MCF 10A (cell line): Measurements from ENCODE around the gene RNASE7. TPM values are rescaled to one million over a fixed set of nuclear protein-coding genes. Genes with fewer than 3 reads are reported as not detected.
A peak's percentile ranks its signal among the peaks of the same experiment; 100 is the strongest.

Source experiments
- BruUV-seq: library from RNA; stranded (reverse); fragments of 400-500 nt; replicated peaks from 2 replicates; lab custom pipeline; 2021; lab: Mats Ljungman, UMichigan
- CTCF ChIA-PET: fragments of 300-600 bp; sonication (Branson Sonifier 250); formaldehyde crosslinking; extraction: SDS; loops from one replicate; lab custom pipeline; 2021; ENCODE audit warnings: antibody characterized with exemption, inconsistent platforms; lab: Yijun Ruan, JAX
- POLR2A ChIA-PET: fragments of 300-600, 350-650 bp; sonication (Branson Sonifier 250); formaldehyde crosslinking; extraction: SDS; loops from one replicate; lab custom pipeline; 2020; ENCODE audit warnings: antibody characterized with exemption, inconsistent platforms; lab: Yijun Ruan, JAX
- DNase-seq: peaks from one replicate; pipeline ENCODE4 v3.0.0-alpha.2; 2018; ENCODE audit not compliant: unreplicated experiment
- H3K27ac Mint-ChIP-seq: one replicate; pipeline ENCODE4 v1.8.0; 2022; ENCODE audit warnings: mild to moderate bottlenecking, low read depth, mixed read lengths; ENCODE audit not compliant: unreplicated experiment
- H3K27me3 Mint-ChIP-seq: one replicate; pipeline ENCODE4 v1.8.0; 2022; ENCODE audit warnings: mixed read lengths; ENCODE audit not compliant: insufficient read depth, unreplicated experiment
- H3K36me3 Mint-ChIP-seq: one replicate; pipeline ENCODE4 v1.8.0; 2022; ENCODE audit warnings: mild to moderate bottlenecking, moderate library complexity, mixed read lengths; ENCODE audit not compliant: insufficient read depth, unreplicated experiment
- H3K4me1 Mint-ChIP-seq: one replicate; pipeline ENCODE4 v1.8.0; 2022; ENCODE audit warnings: mixed read lengths; ENCODE audit not compliant: insufficient read depth, unreplicated experiment
- H3K4me3 Mint-ChIP-seq: one replicate; pipeline ENCODE4 v1.8.0; 2022; ENCODE audit warnings: mild to moderate bottlenecking, moderate library complexity, mixed read lengths; ENCODE audit not compliant: unreplicated experiment
- H3K9me3 Mint-ChIP-seq: one replicate; pipeline ENCODE4 v1.8.0; 2022; ENCODE audit warnings: mixed read lengths; ENCODE audit not compliant: unreplicated experiment
- intact Hi-C: fragments of 100-400 bp; cut with micrococcal nuclease; formaldehyde crosslinking; loops from 2 replicates; pipeline ENCODE4 v1.14.1; 2022
- total RNA-seq: library from RNA; stranded (reverse); gene quantifications from 2 replicates; pipeline ENCODE4 v1.2.3, GENCODE V29; 2022
- TF ChIP-seq, protein P1 (sequence below): fragments of 200-600 bp; IDR thresholded peaks from one replicate; pipeline ENCODE4 v1.8.0; 2022; ENCODE audit warnings: antibody characterized with exemption, mild to moderate bottlenecking; ENCODE audit not compliant: unreplicated experiment

RNASE7 gene
- total RNA-seq, 1 experiment from 2014 or later, result 10.9 TPM

DNA sequence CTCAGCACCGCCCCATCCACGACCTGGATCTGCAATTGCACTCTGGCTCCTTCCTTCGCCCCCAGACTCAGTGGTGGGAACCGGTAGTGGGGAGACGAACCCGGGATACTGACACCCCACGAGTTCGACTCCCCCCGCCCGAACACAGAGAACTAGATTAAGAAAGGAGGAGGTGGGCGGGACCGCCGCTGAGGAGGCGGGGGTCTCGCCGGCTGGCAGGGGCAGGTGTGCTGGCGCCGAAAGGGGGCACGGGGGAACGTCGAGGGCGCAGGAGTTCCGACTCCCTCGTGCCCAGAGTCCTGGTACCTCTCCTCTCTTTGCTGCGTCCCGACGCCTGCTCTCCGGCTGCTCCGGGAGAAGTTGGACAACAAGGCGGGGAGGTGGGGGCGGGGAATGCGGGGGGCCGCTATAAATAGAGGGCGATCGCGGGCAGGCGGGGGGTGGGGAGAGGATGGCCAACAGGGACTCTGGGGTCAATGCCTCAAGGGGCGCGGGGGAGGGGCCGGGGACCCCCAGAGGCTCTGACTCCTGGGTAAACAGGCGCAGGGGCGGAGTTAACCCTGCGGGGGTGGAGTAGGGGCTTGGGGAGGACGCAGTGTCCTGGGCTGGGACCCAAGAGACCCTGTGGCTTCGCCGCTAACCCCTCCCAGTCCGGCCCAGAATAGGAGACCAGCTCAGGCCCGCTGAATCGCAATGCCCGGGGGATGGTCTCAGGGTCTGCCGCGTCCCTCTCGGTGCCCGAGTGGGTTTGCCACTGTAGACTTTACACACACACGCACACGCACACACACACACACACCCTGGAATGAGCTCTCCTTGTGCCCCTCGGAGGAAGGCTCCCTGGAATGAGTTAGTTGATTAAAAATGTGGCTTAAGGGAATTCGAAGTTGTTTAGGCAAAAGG lies 16.5 kb upstream of the RNASE7 start:
- ChIA-PET POLR2A (no interaction called here), CTCF (interaction anchor here (1.1 to 3.6 kb wide), 6 partner anchors 10 to 78 kb away, joined by 3 to 24 read pairs (median 9); partner anchors contain the start of gene RNASE7)
- Mint-ChIP-seq H3K27ac (no peak overlapping the region), H3K36me3 (no peaks in the 10 kb centered on the region), H3K9me3 (no peaks in the 10 kb centered on the region), H3K4me3 (peak overlapping the region; percentile 51), H3K4me1 (no peaks in the 10 kb centered on the region), H3K27me3 (peaks cover 20% of the 10 kb centered on the region)
- intact Hi-C loops, result no loop called here
- no TSS peak for BruUV-seq
- TF ChIP-seq, protein P1, sequence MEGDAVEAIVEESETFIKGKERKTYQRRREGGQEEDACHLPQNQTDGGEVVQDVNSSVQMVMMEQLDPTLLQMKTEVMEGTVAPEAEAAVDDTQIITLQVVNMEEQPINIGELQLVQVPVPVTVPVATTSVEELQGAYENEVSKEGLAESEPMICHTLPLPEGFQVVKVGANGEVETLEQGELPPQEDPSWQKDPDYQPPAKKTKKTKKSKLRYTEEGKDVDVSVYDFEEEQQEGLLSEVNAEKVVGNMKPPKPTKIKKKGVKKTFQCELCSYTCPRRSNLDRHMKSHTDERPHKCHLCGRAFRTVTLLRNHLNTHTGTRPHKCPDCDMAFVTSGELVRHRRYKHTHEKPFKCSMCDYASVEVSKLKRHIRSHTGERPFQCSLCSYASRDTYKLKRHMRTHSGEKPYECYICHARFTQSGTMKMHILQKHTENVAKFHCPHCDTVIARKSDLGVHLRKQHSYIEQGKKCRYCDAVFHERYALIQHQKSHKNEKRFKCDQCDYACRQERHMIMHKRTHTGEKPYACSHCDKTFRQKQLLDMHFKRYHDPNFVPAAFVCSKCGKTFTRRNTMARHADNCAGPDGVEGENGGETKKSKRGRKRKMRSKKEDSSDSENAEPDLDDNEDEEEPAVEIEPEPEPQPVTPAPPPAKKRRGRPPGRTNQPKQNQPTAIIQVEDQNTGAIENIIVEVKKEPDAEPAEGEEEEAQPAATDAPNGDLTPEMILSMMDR, result no peak
- DNase-seq, result no peak

DNA sequence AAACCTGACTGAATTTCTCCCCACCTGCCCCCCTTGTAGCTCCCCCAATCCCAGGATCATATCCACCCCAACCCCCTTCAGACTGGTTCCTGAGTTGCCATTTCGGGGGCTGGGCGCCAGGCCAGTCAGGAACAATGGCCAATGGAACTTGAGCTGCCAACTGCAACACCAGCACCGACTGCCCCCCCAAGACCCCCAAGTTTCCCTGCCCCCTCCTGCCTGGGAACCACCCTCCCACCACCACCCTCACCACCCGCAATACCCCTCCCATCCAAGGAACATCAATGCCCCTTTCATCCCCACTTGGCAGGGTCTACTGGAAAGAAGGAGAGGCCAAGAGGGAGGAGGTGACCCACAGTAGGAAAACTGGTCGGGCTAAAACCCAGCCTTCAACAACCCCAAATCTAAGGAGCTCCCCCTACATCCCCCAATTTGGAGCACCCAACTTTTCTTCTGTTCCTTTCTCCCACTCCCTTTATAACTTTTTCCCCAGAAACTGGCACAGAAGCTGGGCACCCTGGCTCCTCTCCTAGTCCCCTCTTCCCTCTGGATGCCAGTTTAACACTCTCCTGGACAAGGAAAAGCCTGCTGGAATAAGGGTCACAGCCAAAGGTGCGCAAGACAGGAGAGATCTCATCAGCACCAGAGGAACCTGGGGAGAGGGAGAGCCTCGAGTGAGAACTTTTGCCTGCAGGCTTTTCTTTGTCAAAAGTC lies 15.7 kb upstream of the RNASE7 start:
- CTCF ChIA-PET, result interaction anchor here (0.6 to 3.6 kb wide), 6 partner anchors 11 to 182 kb away, joined by 3 to 24 read pairs (median 9); partner anchors contain the start of gene RNASE7
- H3K9me3 Mint-ChIP-seq, result no peaks in the 10 kb centered on the region

DNA sequence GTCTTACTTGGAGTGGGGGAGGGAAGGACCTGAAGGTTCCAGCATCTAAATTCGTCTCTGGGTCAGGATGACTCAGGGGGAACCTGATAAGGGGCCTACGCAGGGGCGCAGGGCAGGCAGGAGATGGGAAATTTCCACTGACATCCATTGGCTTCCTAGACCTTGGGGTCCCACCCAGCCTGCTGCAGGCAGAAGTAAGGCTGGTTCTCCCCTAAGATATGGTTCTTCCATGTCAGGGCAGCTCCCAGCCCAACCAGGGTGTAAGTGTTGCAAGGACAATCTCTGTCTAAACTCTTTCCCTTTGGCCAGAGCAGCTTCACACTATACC lies 15.2 kb upstream of the RNASE7 start:
- BruUV-seq, result no TSS peak
- no peak for DNase-seq
- intact Hi-C loops, result no loop called here
- TF ChIP-seq, protein P1, result no peak
- H3K4me3 Mint-ChIP-seq, result no peak overlapping the region
- H3K4me1 Mint-ChIP-seq, result no peaks in the 10 kb centered on the region
- H3K36me3 Mint-ChIP-seq, result no peaks in the 10 kb centered on the region
- no peaks in the 10 kb centered on the region for H3K9me3 Mint-ChIP-seq
- ChIA-PET POLR2A (no interaction called here), CTCF (interaction anchor here (0.6 to 3.6 kb wide), 6 partner anchors 10 to 182 kb away, joined by 3 to 24 read pairs (median 9); partner anchors contain the start of gene RNASE7)
- peaks cover 16% of the 10 kb centered on the region for H3K27me3 Mint-ChIP-seq
- H3K27ac Mint-ChIP-seq, result no peak overlapping the region

More for the DNA sequence above, 15.7 kb upstream of the RNASE7 start:
- POLR2A ChIA-PET, result no interaction called here
- no peak for DNase-seq
- no TSS peak for BruUV-seq
- H3K27ac Mint-ChIP-seq, result no peak overlapping the region
- intact Hi-C loops, result no loop called here
- H3K4me3 Mint-ChIP-seq, result no peak overlapping the region
- no peaks in the 10 kb centered on the region for H3K36me3 Mint-ChIP-seq
- TF ChIP-seq, protein P1, result no peak
- peaks cover 20% of the 10 kb centered on the region for H3K27me3 Mint-ChIP-seq
- H3K4me1 Mint-ChIP-seq, result no peaks in the 10 kb centered on the region

DNA sequence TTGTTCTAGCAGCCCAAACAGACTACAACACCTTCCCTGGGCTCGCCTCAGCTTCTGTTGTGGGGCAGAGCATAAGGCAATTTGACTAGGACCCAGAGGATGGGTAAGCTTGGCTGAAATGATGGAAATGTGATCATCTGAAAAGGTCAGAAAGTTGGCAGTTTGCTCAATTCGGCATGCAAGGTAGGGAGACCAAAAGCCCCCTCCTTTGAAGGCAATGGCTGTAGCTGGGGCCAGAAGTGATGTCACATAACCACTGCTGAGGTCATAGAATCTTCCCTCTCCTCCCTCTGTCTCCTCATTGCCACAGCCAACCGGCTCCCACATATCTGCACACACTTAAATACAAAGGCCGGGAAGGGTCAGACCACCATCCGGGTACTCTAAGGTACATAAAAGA lies 12.2 kb upstream of the RNASE7 start, which contains the start of gene TPPP2:
Gene TPPP2 (plus strand): TSS at position 301 of the 400 bp plus-strand sequence. CDS start 365 bp downstream, outside the sequence.
- ChIA-PET CTCF (interaction anchor here (0.7 to 3.1 kb wide), 5 partner anchors 10 to 42 kb away, joined by 4 to 25 read pairs (median 14); partner anchors contain the start of gene SLC39A2), POLR2A (no interaction called here)
- no peak for DNase-seq
- Mint-ChIP-seq H3K4me1 (no peaks in the 10 kb centered on the region), H3K4me3 (no peak within 1 kb of the TSS), H3K36me3 (no peaks in the 10 kb centered on the region), H3K9me3 (no peaks in the 10 kb centered on the region), H3K27me3 (no peaks in the 10 kb centered on the region), H3K27ac (no peak within 1 kb of the TSS)
- TF ChIP-seq, protein P1, result no peak
- intact Hi-C loops, result no loop called here
- BruUV-seq, result no TSS peak
